GM12878 (cell line): Measurements from ENCODE around the gene CCDC32.

Experiments used
- RAD21 ChIP-seq: IDR thresholded peaks from 2 replicates; pipeline ENCODE4 v1.6.1; 2011; ENCODE audit warnings: mild to moderate bottlenecking, low read depth, low read length, moderate library complexity; ENCODE audit not compliant: insufficient read depth
- ZZZ3 ChIP-seq: IDR thresholded peaks from 2 replicates; pipeline ENCODE4 v1.6.1; 2011; ENCODE audit warnings: low read depth; ENCODE audit not compliant: control insufficient read depth, insufficient read length
- TF ChIP-seq, protein P1 (sequence below), 3 experiments: IDR thresholded peaks in 2 of 3; conservative IDR thresholded peaks in 1 of 3; 2 replicates each; pipeline ENCODE4 v1.5.1; 2011; ENCODE audit warnings: low read depth in 3 of 3, low read length in 3 of 3, mild to moderate bottlenecking in 3 of 3, control low read depth in 2 of 3, moderate library complexity in 2 of 3, inconsistent platforms in 1 of 3, mixed read lengths in 1 of 3; ENCODE audit not compliant: control insufficient read depth in 2 of 3, insufficient read depth in 1 of 3; ENCODE audit errors: extremely low read depth in 1 of 3
- TF ChIP-seq, protein P2 (sequence below): IDR thresholded peaks from 2 replicates; pipeline ENCODE4 v1.6.1; 2012; ENCODE audit warnings: low read depth, low read length, improper control_type of control experiment

DNA sequence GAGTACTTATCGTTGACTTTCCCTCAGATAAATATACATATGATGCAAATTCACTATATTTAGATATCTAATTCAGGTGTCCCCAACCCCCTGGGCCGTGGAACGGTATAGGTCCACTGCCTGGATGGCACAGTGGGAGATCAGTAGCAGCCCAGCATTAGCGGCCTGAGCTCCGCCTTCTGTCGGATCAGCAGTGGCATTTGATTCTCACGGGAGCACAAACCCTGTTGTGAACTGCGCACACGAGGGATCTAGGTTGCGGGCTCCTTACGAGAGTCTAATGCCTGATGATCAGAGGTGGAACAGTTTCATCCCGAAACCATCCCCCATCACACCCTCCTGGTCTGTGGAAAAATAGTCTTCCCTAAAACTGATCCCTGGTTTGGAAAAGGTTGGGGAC, 36.1 kb upstream of the CCDC32 start:
- TF ChIP-seq, protein P1, sequence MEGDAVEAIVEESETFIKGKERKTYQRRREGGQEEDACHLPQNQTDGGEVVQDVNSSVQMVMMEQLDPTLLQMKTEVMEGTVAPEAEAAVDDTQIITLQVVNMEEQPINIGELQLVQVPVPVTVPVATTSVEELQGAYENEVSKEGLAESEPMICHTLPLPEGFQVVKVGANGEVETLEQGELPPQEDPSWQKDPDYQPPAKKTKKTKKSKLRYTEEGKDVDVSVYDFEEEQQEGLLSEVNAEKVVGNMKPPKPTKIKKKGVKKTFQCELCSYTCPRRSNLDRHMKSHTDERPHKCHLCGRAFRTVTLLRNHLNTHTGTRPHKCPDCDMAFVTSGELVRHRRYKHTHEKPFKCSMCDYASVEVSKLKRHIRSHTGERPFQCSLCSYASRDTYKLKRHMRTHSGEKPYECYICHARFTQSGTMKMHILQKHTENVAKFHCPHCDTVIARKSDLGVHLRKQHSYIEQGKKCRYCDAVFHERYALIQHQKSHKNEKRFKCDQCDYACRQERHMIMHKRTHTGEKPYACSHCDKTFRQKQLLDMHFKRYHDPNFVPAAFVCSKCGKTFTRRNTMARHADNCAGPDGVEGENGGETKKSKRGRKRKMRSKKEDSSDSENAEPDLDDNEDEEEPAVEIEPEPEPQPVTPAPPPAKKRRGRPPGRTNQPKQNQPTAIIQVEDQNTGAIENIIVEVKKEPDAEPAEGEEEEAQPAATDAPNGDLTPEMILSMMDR (IDR thresholded peaks at IDR 0.05 in 2 of 3, conservative IDR thresholded peaks at IDR 0.05 in 1 of 3; ENCODE audit: control insufficient read depth in 2 of 3, extremely low read depth in 1 of 3, insufficient read depth in 1 of 3, low read depth in 3 of 3, low read length in 3 of 3): no peak
- TF ChIP-seq, protein P2, sequence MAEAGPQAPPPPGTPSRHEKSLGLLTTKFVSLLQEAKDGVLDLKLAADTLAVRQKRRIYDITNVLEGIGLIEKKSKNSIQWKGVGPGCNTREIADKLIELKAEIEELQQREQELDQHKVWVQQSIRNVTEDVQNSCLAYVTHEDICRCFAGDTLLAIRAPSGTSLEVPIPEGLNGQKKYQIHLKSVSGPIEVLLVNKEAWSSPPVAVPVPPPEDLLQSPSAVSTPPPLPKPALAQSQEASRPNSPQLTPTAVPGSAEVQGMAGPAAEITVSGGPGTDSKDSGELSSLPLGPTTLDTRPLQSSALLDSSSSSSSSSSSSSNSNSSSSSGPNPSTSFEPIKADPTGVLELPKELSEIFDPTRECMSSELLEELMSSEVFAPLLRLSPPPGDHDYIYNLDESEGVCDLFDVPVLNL: no peak
- TF ChIP-seq ZZZ3: no peak
- TF ChIP-seq RAD21: no peak
